ENCODE measurements around the gene CNNM1.

Gene CNNM1

DNA sequence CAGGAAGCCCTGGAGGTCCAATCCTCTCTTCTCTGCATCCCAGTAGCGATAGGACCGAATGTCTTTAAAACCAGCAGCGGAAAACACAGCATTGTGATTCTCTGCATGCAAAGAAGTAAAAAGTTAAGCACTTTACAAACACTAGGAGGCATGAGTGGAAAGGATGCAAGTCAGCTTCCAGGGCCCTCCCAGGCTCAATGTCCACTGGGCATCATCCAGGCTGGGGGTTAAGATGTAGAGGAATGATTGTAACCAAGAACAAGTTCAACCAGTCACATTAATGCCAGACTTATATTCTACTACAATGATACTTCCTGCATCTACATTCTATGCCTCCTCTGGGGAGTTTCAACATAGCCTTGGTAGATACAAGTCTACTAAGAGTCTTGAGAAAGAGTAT is 77.0 kb downstream of the CNNM1 start:
- H3K9me3 ChIP-seq (ENCODE audit: severe bottlenecking), result no peaks in the 10 kb centered on the region
- no peaks in the 10 kb centered on the region for H3K27me3 ChIP-seq (ENCODE audit: insufficient read depth, low read depth, severe bottlenecking)
- peaks cover 62% of the 10 kb centered on the region for H3K36me3 ChIP-seq
- DNase-seq, result no peak
- TF ChIP-seq, protein P1, sequence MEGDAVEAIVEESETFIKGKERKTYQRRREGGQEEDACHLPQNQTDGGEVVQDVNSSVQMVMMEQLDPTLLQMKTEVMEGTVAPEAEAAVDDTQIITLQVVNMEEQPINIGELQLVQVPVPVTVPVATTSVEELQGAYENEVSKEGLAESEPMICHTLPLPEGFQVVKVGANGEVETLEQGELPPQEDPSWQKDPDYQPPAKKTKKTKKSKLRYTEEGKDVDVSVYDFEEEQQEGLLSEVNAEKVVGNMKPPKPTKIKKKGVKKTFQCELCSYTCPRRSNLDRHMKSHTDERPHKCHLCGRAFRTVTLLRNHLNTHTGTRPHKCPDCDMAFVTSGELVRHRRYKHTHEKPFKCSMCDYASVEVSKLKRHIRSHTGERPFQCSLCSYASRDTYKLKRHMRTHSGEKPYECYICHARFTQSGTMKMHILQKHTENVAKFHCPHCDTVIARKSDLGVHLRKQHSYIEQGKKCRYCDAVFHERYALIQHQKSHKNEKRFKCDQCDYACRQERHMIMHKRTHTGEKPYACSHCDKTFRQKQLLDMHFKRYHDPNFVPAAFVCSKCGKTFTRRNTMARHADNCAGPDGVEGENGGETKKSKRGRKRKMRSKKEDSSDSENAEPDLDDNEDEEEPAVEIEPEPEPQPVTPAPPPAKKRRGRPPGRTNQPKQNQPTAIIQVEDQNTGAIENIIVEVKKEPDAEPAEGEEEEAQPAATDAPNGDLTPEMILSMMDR (IDR thresholded peaks at IDR 0.05; ENCODE audit: low read depth, low read length), result no peak
- no peak overlapping the region for H3K4me3 ChIP-seq (ENCODE audit: low read depth, low read length)
- H3K27ac ChIP-seq, result no peak overlapping the region

DNA sequence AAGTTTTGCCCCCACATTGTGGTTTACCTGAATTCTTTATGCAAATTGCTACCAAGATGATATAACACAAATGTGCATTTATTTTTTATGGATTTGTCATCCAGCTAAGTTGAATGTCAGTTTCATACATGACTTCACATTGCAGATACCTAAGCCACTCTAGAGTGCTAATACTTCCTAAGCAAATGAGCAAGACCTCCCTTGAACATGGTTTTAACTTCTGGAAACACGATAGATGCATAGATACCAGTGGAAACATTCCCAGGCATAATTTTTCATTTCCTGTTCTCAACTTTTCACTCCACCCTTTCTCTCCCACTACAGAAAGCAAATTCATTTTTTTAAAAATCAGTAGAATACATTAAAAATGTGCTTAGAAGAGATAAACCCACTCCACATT is 81.0 kb downstream of the CNNM1 start:
- Histone ChIP-seq H3K36me3 (peaks cover 37% of the 10 kb centered on the region), H3K27ac (no peak overlapping the region), H3K27me3 (ENCODE audit: insufficient read depth, low read depth, severe bottlenecking) (no peaks in the 10 kb centered on the region), H3K4me3 (ENCODE audit: low read depth, low read length) (no peak overlapping the region), H3K9me3 (ENCODE audit: severe bottlenecking) (no peaks in the 10 kb centered on the region)
- TF ChIP-seq, protein P1 (IDR thresholded peaks at IDR 0.05; ENCODE audit: low read depth, low read length), result no peak
- DNase-seq, result no peak

DNA sequence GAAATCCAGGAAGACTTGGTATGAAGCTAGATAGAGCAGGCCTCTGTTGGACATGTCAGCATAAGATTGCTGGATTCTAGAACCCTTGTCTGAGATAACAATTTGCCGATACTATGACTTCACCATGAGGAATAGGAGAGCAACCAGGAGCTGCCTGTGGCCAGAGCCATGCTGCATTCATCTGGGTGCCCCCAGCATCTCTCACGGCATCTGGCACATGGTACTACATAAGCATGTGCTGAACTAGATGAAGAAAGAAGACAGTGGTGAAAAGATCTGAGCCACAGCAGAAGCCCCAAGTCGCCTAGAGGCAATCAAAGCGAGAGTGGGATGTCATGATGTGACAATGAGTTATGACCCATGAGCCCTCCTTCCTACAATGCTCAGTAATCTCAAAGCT is 81.7 kb downstream of the CNNM1 start:
- TF ChIP-seq, protein P1 (IDR thresholded peaks at IDR 0.05; ENCODE audit: low read depth, low read length), result no peak
- Histone ChIP-seq H3K4me3 (ENCODE audit: low read depth, low read length) (no peak overlapping the region), H3K27ac (no peak overlapping the region), H3K27me3 (ENCODE audit: insufficient read depth, low read depth, severe bottlenecking) (no peaks in the 10 kb centered on the region), H3K9me3 (ENCODE audit: severe bottlenecking) (no peaks in the 10 kb centered on the region), H3K36me3 (peaks cover 31% of the 10 kb centered on the region)
- no peak for DNase-seq

DNA sequence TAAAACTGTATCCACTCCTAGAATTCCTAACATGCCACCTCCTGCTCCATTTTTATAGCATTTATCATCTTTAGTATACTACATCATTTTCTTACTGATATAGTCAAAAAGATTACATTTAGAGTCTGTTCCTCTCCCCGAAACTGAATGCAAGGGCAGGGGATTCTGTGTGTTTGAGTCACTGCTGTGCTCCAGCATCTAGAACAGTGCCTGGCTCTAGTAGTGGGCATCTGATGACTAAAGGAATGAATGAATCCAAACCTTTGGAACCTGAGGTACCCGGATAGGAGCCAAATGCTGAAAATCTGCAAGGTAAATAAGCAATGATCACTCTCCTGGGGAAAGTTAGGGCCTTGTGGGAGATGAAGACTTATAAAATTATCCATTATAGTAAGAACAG is 82.4 kb downstream of the CNNM1 start:
- peaks cover 24% of the 10 kb centered on the region for H3K36me3 ChIP-seq
- H3K27me3 ChIP-seq (ENCODE audit: insufficient read depth, low read depth, severe bottlenecking), result no peaks in the 10 kb centered on the region
- no peak for DNase-seq
- H3K27ac ChIP-seq, result no peak overlapping the region
- no peaks in the 10 kb centered on the region for H3K9me3 ChIP-seq (ENCODE audit: severe bottlenecking)
- TF ChIP-seq, protein P1 (IDR thresholded peaks at IDR 0.05; ENCODE audit: low read depth, low read length), result no peak
- no peak overlapping the region for H3K4me3 ChIP-seq (ENCODE audit: low read depth, low read length)

DNA sequence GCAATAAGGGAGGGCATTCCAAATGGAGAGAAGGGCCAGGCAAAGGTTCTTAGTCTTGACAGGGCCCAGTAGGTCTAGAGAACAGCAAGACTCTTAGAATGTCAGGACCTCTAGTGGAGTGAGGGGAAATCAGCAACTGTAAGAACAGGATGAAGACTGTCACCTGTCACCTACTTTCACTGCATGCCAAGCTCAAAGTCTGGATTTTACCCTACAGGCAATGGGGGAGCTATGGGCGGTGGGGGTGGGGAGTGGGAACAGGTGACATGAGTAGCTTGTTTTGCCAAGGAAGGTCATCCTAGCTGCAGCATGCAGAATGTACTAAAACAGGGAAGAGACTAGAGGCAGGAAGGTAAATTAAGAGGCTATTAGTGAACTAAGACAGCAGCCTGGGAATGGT is 82.9 kb downstream of the CNNM1 start:
- no peak overlapping the region for H3K27ac ChIP-seq
- H3K27me3 ChIP-seq (ENCODE audit: insufficient read depth, low read depth, severe bottlenecking), result no peaks in the 10 kb centered on the region
- no peaks in the 10 kb centered on the region for H3K9me3 ChIP-seq (ENCODE audit: severe bottlenecking)
- DNase-seq, result no peak
- TF ChIP-seq, protein P1 (IDR thresholded peaks at IDR 0.05; ENCODE audit: low read depth, low read length), result no peak
- no peak overlapping the region for H3K4me3 ChIP-seq (ENCODE audit: low read depth, low read length)
- H3K36me3 ChIP-seq, result peaks cover 20% of the 10 kb centered on the region

DNA sequence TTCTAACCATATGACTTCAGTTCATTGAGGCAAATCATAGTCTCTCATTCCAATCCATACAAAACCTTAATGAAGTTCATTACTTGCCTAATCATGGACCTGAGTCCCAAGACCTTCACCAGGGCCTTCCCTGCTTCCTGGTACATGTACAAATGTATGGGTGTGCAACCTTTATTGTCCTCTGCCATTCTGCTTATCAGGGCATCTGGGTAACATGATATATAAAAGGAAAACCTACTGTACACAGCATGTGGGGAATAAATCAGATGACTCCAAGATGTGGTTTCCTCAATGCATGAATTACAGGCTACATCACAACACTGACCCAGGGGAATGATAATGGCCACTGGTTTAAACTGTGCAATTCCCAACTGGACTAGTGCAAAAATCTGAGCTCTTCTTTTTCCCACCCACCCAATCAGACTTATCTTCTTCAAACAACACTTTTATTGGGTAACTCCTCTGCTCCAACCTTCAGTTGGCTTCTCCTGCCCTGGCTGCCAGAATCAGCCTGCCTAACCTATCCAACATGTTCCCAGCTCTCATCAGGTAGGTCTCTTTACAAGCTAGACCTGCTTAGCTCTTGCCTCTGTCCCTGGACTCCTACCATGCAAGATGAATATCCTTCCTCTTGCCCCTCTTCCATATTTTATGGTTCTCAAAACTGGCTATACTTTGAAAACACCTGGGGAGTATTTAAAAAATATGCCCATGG is 89.9 kb downstream of the CNNM1 start:
- Histone ChIP-seq H3K36me3 (peaks cover 23% of the 10 kb centered on the region), H3K4me3 (ENCODE audit: low read depth, low read length) (no peak overlapping the region), H3K27me3 (ENCODE audit: insufficient read depth, low read depth, severe bottlenecking) (no peaks in the 10 kb centered on the region), H3K27ac (no peak overlapping the region), H3K9me3 (ENCODE audit: severe bottlenecking) (no peaks in the 10 kb centered on the region)
- TF ChIP-seq, protein P1 (IDR thresholded peaks at IDR 0.05; ENCODE audit: low read depth, low read length), result no peak
- DNase-seq, result no peak
